ENCODE measurements around the gene CELF2.

Gene CELF2

GRCh38 chr10:11332846-11333245 is 315.2 kb downstream of the CELF2 start:
- H3K4me1 ChIP-seq (ENCODE audit: control insufficient read depth, low read length) = no peaks in the 10 kb centered on the region
- H3K4me3 ChIP-seq (ENCODE audit: low read length) = no peak overlapping the region
- H3K27ac ChIP-seq (ENCODE audit: low read depth, low read length) = no peak overlapping the region
- no peaks in the 10 kb centered on the region for H3F3A ChIP-seq (ENCODE audit: control insufficient read depth, insufficient read depth)
- no peak overlapping the region for H3K4me2 ChIP-seq (ENCODE audit: low read length)
- no peaks in the 10 kb centered on the region for H4K20me1 ChIP-seq (ENCODE audit: control insufficient read depth, insufficient read depth, low read depth, low read length)
- no peaks in the 10 kb centered on the region for H3K9me2 ChIP-seq (replicated peaks; ENCODE audit: control insufficient read depth, low read length)
- H3K27me3 ChIP-seq (ENCODE audit: control insufficient read depth, low read length) = peaks cover 11% of the 10 kb centered on the region; the same call in 1 of the 2 replicates
- no peaks in the 10 kb centered on the region for H3K9me3 ChIP-seq (ENCODE audit: control insufficient read depth, insufficient read depth, low read length)
- no peaks in the 10 kb centered on the region for H3K79me2 ChIP-seq (ENCODE audit: control insufficient read depth, low read length)
- TF ChIP-seq EZH2phosphoT487 (IDR thresholded peaks at IDR 0.05; ENCODE audit: borderline replicate concordance, low read length) (no peak), CTCF (IDR thresholded peaks at IDR 0.05; ENCODE audit: low read depth, low read length, poor library complexity, severe bottlenecking) (no peak)
- H3K36me3 ChIP-seq (ENCODE audit: control insufficient read depth, low read length) = no peaks in the 10 kb centered on the region

- H3K9me3 ChIP-seq (ENCODE audit: control insufficient read depth, insufficient read depth, low read length) = no peaks in the 10 kb centered on the region
- H3K27me3 ChIP-seq (ENCODE audit: control insufficient read depth, low read length) = peaks cover 11% of the 10 kb centered on the region; the same call in 1 of the 2 replicates
- H3K27ac ChIP-seq (ENCODE audit: low read depth, low read length) = no peak overlapping the region
- no peaks in the 10 kb centered on the region for H3K4me1 ChIP-seq (ENCODE audit: control insufficient read depth, low read length)
- H3K4me2 ChIP-seq (ENCODE audit: low read length) = no peak overlapping the region
- H3K79me2 ChIP-seq (ENCODE audit: control insufficient read depth, low read length) = no peaks in the 10 kb centered on the region
- no peaks in the 10 kb centered on the region for H3K9me2 ChIP-seq (replicated peaks; ENCODE audit: control insufficient read depth, low read length)
- H3K36me3 ChIP-seq (ENCODE audit: control insufficient read depth, low read length) = no peaks in the 10 kb centered on the region
- H3F3A ChIP-seq (ENCODE audit: control insufficient read depth, insufficient read depth) = no peaks in the 10 kb centered on the region
- H3K4me3 ChIP-seq (ENCODE audit: low read length) = no peak overlapping the region
- TF ChIP-seq EZH2phosphoT487 (IDR thresholded peaks at IDR 0.05; ENCODE audit: borderline replicate concordance, low read length) = no peak
- TF ChIP-seq CTCF (IDR thresholded peaks at IDR 0.05; ENCODE audit: low read depth, low read length, poor library complexity, severe bottlenecking) = no peak
- H4K20me1 ChIP-seq (ENCODE audit: control insufficient read depth, insufficient read depth, low read depth, low read length) = no peaks in the 10 kb centered on the region
Measured at GRCh38 chr10:11334436-11334835, 316.8 kb downstream of the CELF2 start.

- no peak overlapping the region for H3K27ac ChIP-seq (ENCODE audit: low read depth, low read length)
- peaks cover 11% of the 10 kb centered on the region; the same call in 1 of the 2 replicates for H3K27me3 ChIP-seq (ENCODE audit: control insufficient read depth, low read length)
- no peaks in the 10 kb centered on the region for H3K9me2 ChIP-seq (replicated peaks; ENCODE audit: control insufficient read depth, low read length)
- no peaks in the 10 kb centered on the region for H3K79me2 ChIP-seq (ENCODE audit: control insufficient read depth, low read length)
- no peak overlapping the region for H3K4me3 ChIP-seq (ENCODE audit: low read length)
- H4K20me1 ChIP-seq (ENCODE audit: control insufficient read depth, insufficient read depth, low read depth, low read length) = no peaks in the 10 kb centered on the region
- H3F3A ChIP-seq (ENCODE audit: control insufficient read depth, insufficient read depth) = no peaks in the 10 kb centered on the region
- no peak for TF ChIP-seq CTCF (IDR thresholded peaks at IDR 0.05; ENCODE audit: low read depth, low read length, poor library complexity, severe bottlenecking)
- TF ChIP-seq EZH2phosphoT487 (IDR thresholded peaks at IDR 0.05; ENCODE audit: borderline replicate concordance, low read length) = no peak
- no peak overlapping the region for H3K4me2 ChIP-seq (ENCODE audit: low read length)
- H3K36me3 ChIP-seq (ENCODE audit: control insufficient read depth, low read length) = no peaks in the 10 kb centered on the region
- no peaks in the 10 kb centered on the region for H3K9me3 ChIP-seq (ENCODE audit: control insufficient read depth, insufficient read depth, low read length)
- no peaks in the 10 kb centered on the region for H3K4me1 ChIP-seq (ENCODE audit: control insufficient read depth, low read length)
Measured at GRCh38 chr10:11335167-11335652, 317.5 kb downstream of the CELF2 start.

Data from DOHH2 (cell line).